NCI-H82 treated with DMSO at 0.1 percent for 48 hours (cell line): ENCODE measurements around the gene TMEM174.

Experiments used
- DNase-seq: peaks from one replicate; lab custom pipeline; 2025; ENCODE audit not compliant: unreplicated experiment; lab: John Stamatoyannopoulos, UW

Gene TMEM174

GRCh38 chr5:73221161-73221560 lies 48.2 kb downstream of the TMEM174 start:
- DNase-seq = no peak

- no peak for DNase-seq
Measured at GRCh38 chr5:73221726-73222125, 48.7 kb downstream of the TMEM174 start.

GRCh38 chr5:73222173-73222572 lies 49.2 kb downstream of the TMEM174 start:
- DNase-seq = no peak
